Ascending aorta (tissue), 2 donors: ENCODE measurements around the gene IFIT1B. TPM values are rescaled to one million over a fixed set of nuclear protein-coding genes. Genes with fewer than 3 reads are reported as not detected.
"Not testable (repeated sequence)": the region's sequence is repeated elsewhere in the genome, so short reads cannot be mapped to it uniquely, and the experiment has no call there.

Experiments
- DNase-seq, 2 donors: peaks; one replicate each; pipeline ENCODE4 v3.0.0-alpha.2; 2019; ENCODE audit warnings: low spot score in 2 of 2
- H3K27ac ChIP-seq, 2 donors: fragments of 200-600 bp; sonication (generic); one replicate each; pipeline ENCODE4 v1.5.1; 2016 to 2017; ENCODE audit warnings: mild to moderate bottlenecking in 1 of 2
- H3K27me3 ChIP-seq: fragments of 200-600 bp; sonication (generic); one replicate; pipeline ENCODE4 v1.5.1; 2017
- H3K36me3 ChIP-seq, 2 donors: fragments of 200-600 bp; sonication (generic); one replicate each; pipeline ENCODE4 v1.5.1; 2016
- H3K4me1 ChIP-seq, 2 donors: fragments of 200-600 bp; sonication (generic); one replicate each; pipeline ENCODE4 v1.5.1; 2016 to 2017; ENCODE audit warnings: mild to moderate bottlenecking in 1 of 2
- H3K4me3 ChIP-seq, 2 donors: fragments of 200-600 bp; sonication (generic); one replicate each; pipeline ENCODE4 v1.5.1; 2016 to 2017; ENCODE audit warnings: mild to moderate bottlenecking in 1 of 2
- H3K9me3 ChIP-seq, 2 donors: fragments of 200-600 bp; sonication (generic); one replicate each; pipeline ENCODE4 v1.5.1; 2016
- intact Hi-C: fragments of 100-400 bp; cut with DNase I; formaldehyde crosslinking; loops from one replicate; pipeline ENCODE4 v1.15.1; 2023
- total RNA-seq: library from RNA; depleted of rRNA; stranded (reverse); fragments of >200 nt; gene quantifications from one replicate; pipeline ENCODE4 v1.1.0, GENCODE V29; 2016
- TF ChIP-seq, protein P1 (sequence below), 3 experiments: fragments of 200-600 bp in 2 of 3; fragments of 450-650 bp in 1 of 3; sonication (generic) in 2 of 3; IDR thresholded peaks; one replicate each; pipeline ENCODE4 v1.5.1; 2016 to 2019; ENCODE audit warnings: antibody characterized with exemption in 3 of 3, mild to moderate bottlenecking in 1 of 3, moderate library complexity in 1 of 3

Gene IFIT1B, protein sequence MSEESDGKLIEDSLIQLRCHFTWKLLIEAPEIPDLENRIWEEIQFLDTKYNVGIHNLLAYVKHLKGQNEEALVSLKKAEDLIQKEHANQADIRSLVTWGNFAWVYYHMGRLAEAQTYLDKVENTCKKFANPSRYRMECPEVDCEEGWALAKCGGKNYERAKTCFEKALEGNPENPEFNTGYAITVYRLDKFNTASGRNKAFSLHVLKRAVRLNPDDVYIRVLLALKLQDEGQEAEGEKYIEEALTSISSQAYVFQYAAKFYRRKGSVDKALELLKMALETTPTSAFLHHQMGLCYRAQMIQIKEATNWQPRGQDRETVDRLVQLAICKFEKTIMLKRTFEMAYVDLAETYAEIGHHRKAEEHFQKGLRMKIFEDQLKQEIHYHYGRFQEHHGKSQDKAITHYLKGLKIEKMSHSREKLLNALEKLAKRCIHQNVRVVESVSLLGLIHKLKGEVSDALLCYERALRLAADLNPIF
- not detected for total RNA-seq

DNA sequence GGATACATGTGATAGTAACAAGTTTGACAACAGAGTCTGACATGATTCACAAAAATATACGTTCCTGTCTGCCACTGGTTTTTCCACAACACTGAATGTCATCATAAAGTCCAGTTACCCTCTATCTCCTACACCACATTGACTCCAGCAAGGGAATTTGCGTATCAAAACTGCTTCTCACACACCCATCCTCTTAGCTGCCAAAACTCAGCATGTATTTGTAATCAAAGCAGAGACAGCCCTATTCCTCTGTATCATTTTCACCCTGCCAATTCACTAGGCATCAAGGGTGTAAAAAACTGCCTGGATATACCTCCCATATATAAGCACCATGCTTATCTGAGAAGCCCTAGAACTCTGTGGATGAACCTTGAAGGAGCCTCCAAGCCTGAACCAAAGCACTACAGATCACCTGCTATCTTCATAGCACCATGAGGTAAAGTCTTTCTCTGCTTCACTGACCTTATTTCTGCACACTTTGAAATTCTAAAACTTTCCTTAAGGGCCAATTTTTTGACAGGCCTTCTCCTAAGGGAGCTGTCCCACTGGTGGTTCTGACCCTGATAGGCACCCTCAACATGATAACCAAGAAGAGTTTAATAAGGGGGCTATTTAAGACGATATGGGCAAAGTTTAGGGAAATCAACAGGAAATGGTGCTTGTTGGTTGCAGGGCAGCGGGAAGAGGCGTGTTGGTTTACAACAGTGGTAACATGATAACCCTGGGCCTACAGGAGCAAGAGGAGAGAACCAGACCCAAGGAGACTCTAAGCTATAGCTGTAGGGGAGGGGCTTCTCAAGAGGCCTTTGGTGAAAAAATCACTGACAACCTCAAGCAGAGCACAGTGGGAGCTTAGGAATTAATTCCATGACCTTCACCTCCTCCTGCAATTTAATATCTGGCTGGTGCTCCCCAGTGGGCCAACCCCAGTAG lies at the start of gene IFIT1B:
IFIT1B (plus strand) TSS at position 352 of the 933 bp plus-strand sequence; CDS start at position 432, 80 bp downstream.
- intact Hi-C loops = loop anchor here (2.0 kb wide), 1 partner anchor 105 kb away; no protein-coding TSS in a partner anchor
- Histone ChIP-seq H3K4me1 (peaks cover 10 to 17% of the 10 kb centered on the region in 2 donors), H3K9me3 (no peaks in the 10 kb centered on the region), H3K36me3 (no peaks in the 10 kb centered on the region), H3K27ac (no peak within 1 kb of the TSS), H3K4me3 (no peak within 1 kb of the TSS), H3K27me3 (no peaks in the 10 kb centered on the region)
- TF ChIP-seq, protein P1, sequence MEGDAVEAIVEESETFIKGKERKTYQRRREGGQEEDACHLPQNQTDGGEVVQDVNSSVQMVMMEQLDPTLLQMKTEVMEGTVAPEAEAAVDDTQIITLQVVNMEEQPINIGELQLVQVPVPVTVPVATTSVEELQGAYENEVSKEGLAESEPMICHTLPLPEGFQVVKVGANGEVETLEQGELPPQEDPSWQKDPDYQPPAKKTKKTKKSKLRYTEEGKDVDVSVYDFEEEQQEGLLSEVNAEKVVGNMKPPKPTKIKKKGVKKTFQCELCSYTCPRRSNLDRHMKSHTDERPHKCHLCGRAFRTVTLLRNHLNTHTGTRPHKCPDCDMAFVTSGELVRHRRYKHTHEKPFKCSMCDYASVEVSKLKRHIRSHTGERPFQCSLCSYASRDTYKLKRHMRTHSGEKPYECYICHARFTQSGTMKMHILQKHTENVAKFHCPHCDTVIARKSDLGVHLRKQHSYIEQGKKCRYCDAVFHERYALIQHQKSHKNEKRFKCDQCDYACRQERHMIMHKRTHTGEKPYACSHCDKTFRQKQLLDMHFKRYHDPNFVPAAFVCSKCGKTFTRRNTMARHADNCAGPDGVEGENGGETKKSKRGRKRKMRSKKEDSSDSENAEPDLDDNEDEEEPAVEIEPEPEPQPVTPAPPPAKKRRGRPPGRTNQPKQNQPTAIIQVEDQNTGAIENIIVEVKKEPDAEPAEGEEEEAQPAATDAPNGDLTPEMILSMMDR (IDR thresholded peaks at IDR 0.05) = no peak
- no peak for DNase-seq

DNA sequence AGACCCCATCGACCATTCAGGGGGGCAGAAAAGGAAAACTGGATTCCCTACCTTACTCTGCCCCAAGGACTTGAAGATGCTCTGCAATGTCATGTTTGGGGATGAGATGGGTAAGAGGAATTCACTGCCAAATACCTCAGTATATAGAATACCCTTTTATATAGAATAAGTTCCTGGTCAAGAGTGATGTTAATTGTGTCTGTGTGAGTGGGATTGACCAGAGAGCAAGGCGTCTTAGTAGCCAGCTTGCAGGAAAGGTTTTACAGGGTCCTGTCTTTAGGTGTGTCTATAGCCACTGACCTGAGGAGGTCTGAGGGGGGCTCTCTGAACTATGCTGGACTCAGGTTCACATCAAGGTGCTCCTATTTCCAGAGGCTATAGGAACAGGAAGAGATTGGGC lies 48.7 kb upstream of the IFIT1B start:
- H3K9me3 ChIP-seq = no peaks in the 10 kb centered on the region
- no peak for DNase-seq
- H3K36me3 ChIP-seq = no peaks in the 10 kb centered on the region
- peak overlapping the region; percentile 3 to 74 for H3K27ac ChIP-seq
- intact Hi-C loops = loop anchor here (2.0 to 5.0 kb wide), 4 partner anchors 22 to 63 kb away; partner anchors contain the start of genes IFIT1 and IFIT2
- H3K4me3 ChIP-seq = peak overlapping the region in 1 of 2 donors; percentile 60
- no peaks in the 10 kb centered on the region for H3K27me3 ChIP-seq
- peaks cover 6 to 30% of the 10 kb centered on the region in 2 donors for H3K4me1 ChIP-seq
- TF ChIP-seq, protein P1 (IDR thresholded peaks at IDR 0.05) = no peak

DNA sequence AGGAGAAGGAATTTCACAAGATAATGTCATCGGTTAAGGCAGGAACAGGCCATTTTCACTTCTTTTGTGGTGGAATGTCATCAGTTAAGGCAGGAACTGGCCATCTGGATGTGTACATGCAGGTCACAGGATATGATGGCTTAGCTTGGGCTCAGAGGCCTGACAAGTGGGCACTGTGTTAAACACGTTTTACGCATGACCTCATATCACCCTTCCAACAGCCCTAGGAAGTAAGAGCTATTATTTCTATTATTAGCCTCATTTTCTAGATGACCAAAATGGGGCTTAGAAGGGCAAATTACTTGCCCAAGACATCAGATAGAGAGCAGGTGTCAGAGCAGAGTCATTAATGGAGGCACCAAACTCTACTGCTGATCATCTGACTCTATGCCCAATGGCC lies 47.8 kb upstream of the IFIT1B start:
- DNase-seq, H3K27ac ChIP-seq, H3K36me3 ChIP-seq, H3K27me3 ChIP-seq, H3K4me3 ChIP-seq, intact Hi-C loops, H3K9me3 ChIP-seq: not testable (repeated sequence)
- peaks cover 6 to 30% of the 10 kb centered on the region in 2 donors for H3K4me1 ChIP-seq

DNA sequence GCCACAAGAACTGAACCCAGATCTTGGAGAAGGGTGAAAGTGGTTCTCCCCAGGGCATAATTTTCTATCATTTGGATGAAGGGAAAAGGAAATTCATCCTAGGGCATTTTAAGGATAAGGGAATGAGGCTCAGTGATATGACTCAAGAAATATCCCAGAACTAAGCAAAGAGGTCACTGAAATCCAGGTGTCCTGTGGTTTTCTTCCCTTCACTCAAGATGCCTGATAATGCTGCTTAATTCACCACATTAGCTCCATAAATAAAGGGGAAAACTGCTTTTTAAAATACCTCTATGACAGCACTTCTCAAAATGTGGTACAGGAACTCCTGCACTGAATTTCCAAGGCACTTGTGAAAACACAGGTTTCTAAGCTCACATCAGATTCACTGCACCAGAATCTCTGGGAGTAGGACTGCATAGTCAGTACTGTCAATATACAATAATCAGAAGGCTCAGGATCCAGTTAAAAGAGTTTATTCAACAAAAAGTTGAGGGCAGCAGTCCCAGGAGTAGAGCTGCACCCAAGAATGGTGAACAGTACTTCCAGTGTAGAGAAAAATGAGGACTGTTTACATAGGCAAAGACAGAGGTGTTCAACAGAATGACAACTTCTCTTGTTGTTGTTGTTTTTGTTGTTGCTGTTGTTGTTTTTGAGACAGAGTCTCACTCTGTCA lies 47.2 kb upstream of the IFIT1B start:
- Histone ChIP-seq H3K9me3 (no peaks in the 10 kb centered on the region), H3K36me3 (no peaks in the 10 kb centered on the region), H3K4me3 (no peak overlapping the region), H3K27me3 (no peaks in the 10 kb centered on the region), H3K4me1 (peaks cover 6 to 30% of the 10 kb centered on the region in 2 donors), H3K27ac (no peak overlapping the region)
- no peak for DNase-seq
- intact Hi-C loops = no loop called here
- TF ChIP-seq, protein P1 (IDR thresholded peaks at IDR 0.05) = no peak

DNA sequence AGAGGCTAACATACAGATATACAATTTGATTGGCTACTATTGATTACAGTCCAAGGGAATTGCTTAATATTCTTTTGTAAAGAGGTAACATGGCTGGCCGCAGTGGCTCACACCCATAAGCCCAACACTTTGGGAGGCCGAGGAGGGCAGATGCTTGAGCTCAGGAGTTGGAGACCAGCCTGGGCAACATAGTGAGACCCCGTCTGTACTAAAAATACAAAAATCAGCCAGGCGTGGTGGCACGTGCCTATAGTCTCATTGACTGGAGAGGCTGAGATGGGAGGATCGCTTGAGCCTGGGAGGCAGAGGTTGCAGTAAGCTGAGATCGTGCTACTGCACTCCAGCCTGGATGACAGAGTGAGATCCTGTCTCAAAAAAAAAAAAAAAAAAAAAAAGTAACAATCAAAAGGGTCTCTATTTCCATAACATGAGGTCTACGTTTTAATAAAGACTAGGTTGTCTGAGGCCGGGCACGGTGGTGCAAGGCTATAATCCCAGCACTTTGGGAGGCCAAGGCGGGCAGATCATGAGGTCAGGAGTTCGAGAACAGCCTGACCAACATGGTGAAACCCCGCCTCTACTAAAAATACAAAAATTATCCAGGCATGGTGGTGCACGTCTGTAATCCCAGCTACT lies 46.3 kb upstream of the IFIT1B start:
- peak overlapping the region; percentile 42 to 60 for H3K4me3 ChIP-seq
- peaks cover 6 to 30% of the 10 kb centered on the region in 2 donors for H3K4me1 ChIP-seq

More for the DNA sequence above, 46.3 kb upstream of the IFIT1B start:
- H3K36me3 ChIP-seq, DNase-seq, H3K9me3 ChIP-seq, intact Hi-C loops, H3K27me3 ChIP-seq: not testable (repeated sequence)
- peak overlapping the region; percentile 66 to 72 for H3K27ac ChIP-seq
